ENCODE data around the gene GTF3C2. TPM values are rescaled to one million over a fixed set of nuclear protein-coding genes. Genes with fewer than 3 reads are reported as not detected.

The GTF3C2 gene
- total and polyA plus RNA-seq, 10 of the 15 experiments (the other 5 are each of a cell fraction or from before 2014, with no cell fraction given): 45.9 to 105 (median 80.3) TPM

- TF ChIP-seq CHD1 (IDR thresholded peaks at IDR 0.05; ENCODE audit: low read depth, low read length): peak; percentile 93; the same call in 1 of the 2 replicates
- TF ChIP-seq KLF5 (IDR thresholded peaks at IDR 0.05; ENCODE audit: partially characterized antibody): peak; percentile 97
- TF ChIP-seq WRNIP1 (IDR thresholded peaks at IDR 0.05; ENCODE audit: borderline replicate concordance, low read depth, low read length): no peak
- no peak for TF ChIP-seq KAT2A (conservative IDR thresholded peaks at IDR 0.05; ENCODE audit: control insufficient read depth, low read depth, low read length)
- peak; percentile 81 for TF ChIP-seq HCFC1 (IDR thresholded peaks at IDR 0.05; ENCODE audit: low read length)
- TF ChIP-seq RFX5 (IDR thresholded peaks at IDR 0.05; ENCODE audit: low read depth, low read length): no peak; the same call in 1 of the 2 replicates
- TF ChIP-seq HDAC2 (IDR thresholded peaks at IDR 0.05): no peak
- TF ChIP-seq SUPT20H (IDR thresholded peaks at IDR 0.05; ENCODE audit: borderline replicate concordance, control insufficient read depth, low read depth, low read length): no peak
- no peak for TF ChIP-seq CEBPZ (IDR thresholded peaks at IDR 0.05; ENCODE audit: low read depth, low read length)
- TF ChIP-seq SP1 (IDR thresholded peaks at IDR 0.05; ENCODE audit: low read depth, low read length): peak; percentile 22
- TF ChIP-seq FOXM1 (IDR thresholded peaks at IDR 0.05; ENCODE audit: low read depth, low read length): no peak
- TF ChIP-seq, protein P1, sequence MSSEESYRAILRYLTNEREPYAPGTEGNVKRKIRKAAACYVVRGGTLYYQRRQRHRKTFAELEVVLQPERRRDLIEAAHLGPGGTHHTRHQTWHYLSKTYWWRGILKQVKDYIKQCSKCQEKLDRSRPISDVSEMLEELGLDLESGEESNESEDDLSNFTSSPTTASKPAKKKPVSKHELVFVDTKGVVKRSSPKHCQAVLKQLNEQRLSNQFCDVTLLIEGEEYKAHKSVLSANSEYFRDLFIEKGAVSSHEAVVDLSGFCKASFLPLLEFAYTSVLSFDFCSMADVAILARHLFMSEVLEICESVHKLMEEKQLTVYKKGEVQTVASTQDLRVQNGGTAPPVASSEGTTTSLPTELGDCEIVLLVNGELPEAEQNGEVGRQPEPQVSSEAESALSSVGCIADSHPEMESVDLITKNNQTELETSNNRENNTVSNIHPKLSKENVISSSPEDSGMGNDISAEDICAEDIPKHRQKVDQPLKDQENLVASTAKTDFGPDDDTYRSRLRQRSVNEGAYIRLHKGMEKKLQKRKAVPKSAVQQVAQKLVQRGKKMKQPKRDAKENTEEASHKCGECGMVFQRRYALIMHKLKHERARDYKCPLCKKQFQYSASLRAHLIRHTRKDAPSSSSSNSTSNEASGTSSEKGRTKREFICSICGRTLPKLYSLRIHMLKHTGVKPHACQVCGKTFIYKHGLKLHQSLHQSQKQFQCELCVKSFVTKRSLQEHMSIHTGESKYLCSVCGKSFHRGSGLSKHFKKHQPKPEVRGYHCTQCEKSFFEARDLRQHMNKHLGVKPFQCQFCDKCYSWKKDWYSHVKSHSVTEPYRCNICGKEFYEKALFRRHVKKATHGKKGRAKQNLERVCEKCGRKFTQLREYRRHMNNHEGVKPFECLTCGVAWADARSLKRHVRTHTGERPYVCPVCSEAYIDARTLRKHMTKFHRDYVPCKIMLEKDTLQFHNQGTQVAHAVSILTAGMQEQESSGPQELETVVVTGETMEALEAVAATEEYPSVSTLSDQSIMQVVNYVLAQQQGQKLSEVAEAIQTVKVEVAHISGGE (CRISPR knock-in tag; IDR thresholded peaks at IDR 0.05): no peak
- no peak for TF ChIP-seq SREBF1 (IDR thresholded peaks at IDR 0.05; ENCODE audit: low read length)
- TF ChIP-seq PRDM15 (CRISPR knock-in tag; IDR thresholded peaks at IDR 0.05): no peak
- TF ChIP-seq ZNF274 (IDR thresholded peaks at IDR 0.05; ENCODE audit: insufficient read depth, insufficient read length): no peak
- TF ChIP-seq RAD21 (IDR thresholded peaks at IDR 0.05; ENCODE audit: insufficient read depth, low read depth, low read length): no peak
- TF ChIP-seq PAX5 (IDR thresholded peaks at IDR 0.05; ENCODE audit: borderline replicate concordance, low read depth, low read length): no peak
Measured at GRCh38 chr2:27356382-27357181, at the start of gene GTF3C2 (continued).

Data from GM12878 (cell line).